HPDE6-E6E7 (cell line): ENCODE results near the gene SF3B5.
"Not testable (repeated sequence)": the region's sequence is repeated elsewhere in the genome, so short reads cannot be mapped to it uniquely, and the experiment has no call there.

Experiments
- DNase-seq: peaks from one replicate; pipeline ENCODE4 v3.0.0; 2011; ENCODE audit warnings: missing footprints; ENCODE audit errors: extremely low spot score

SF3B5 gene

DNA sequence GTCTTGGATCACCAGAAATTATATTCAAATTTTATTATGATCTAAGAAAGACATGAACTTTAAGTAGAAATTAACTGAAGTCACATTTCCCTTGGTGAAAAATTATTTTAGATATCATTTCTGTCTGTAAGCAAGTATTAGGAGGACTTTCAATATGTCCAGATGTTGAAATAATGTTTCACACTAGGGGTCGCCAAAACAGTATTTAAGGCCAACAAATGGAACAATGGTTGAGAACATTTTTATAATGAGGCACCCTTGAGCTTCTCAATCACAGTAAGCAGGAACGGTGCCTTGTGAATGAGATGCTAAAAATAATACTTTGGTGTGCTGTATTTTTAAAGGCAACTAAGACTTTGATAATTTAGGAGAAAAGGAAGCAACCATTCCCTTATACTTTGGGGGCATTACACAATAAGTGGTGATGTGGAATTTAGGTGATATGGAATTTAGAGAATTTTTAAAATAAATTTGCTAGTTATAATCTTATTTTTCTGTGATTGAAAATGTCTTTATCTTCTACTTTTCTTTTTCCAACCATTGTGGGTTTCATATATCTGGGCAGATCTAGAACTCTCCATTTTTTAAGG is 9.6 kb upstream of the SF3B5 start:
- peak; percentile 39 for DNase-seq

DNA sequence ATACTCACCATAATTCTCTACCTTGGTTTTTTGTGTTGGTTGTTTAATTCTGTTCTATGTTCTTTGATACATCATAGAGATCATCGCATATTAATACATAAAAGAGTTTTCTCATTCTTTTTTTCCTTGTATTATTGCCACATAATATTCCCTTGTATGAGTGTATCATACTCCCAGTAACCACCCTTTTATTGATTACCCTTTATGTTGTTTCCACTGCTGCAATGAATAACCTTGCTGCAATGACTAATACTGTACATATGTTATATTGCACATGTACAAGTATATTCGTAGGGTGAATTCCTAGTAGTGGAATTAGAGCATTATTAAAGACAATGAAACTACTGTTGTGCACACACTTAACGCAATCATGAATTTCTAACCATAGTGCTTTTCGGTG is 9.1 kb upstream of the SF3B5 start:
- DNase-seq: no peak

DNA sequence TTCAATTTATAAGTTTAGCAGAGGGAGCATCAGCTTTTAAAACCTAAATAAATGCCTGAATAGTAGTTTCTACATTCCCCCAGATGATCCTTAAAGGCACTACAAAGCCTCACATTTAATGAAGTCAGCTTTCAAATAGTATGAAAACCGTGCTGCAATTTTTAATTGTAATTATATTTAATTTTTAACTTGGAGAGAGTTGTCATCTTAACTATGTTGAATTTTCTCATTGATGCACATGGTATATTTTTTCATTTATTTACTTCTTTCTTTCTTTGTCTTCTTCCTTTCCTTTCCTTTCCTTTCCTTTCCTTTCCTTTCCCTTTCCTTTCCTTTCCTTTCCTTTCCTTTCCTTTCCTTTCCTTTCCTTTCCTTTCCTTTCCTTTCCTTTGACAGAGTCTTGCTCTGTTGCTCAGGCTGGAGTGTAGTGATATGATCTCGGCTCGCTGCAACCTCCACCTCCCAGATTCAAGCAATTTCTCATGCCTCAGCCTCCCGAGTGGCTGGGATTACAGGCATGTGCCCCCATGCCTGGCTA is 7.7 kb upstream of the SF3B5 start:
- DNase-seq: no peak

DNA sequence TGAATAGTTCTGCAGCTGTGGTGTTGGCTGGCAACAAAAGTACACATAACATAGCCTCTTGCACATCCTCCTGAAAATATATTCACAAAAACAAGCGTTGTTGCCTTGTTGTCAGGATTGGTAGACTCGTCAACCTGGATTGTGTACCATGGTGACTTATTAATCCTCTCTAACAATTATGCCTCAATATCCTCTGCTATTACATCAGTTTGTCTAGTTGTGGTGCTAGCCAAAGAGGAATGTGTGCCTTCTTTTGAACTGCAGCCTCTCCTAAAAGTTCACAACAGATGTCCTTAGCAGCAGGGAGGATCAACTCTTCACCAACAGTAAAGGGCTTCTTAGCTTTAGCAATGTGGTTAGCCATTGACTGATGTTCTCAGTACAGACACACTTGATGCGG is 3.6 kb upstream of the SF3B5 start:
- no peak for DNase-seq

DNA sequence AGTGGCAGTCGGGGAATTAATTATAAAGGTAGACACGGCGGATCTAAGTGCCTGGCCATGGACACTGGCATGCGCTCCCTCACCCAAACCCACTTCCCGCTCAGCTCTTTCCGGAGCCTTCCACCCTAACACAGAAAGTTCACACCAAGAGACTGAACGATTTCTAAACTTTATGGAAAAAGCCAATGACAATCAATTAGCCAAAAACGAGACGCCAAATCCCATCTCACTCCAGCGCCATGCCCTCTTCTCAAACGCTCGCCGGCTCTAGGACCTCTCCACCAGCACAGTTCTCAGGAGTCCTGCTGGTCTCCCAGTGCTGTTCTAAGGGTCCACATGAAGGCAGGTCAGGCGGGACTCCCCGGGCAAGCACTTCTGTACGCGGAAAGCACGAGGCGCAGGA is 641 bp downstream of the SF3B5 start:
- DNase-seq: peak; percentile 5

DNA sequence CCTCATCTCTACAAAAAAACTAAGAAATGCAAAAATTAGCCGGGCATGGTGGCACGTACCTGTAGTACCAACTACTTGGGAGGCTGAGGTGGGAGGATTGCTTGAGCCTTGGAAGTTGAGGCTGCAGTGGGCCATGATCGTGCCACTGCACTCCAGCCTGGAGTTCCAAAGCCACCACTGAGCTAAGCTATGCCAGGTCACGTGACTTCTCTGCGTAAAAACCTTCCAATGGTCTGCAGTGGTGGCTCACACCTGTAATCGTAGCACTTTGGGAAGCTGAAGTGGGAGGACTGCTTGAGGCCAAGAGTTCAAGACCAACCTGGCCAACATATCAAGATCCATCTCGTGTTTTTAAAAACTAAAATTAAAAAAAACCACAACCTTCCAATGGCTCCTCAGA is 1.7 kb downstream of the SF3B5 start:
- no peak for DNase-seq

DNA sequence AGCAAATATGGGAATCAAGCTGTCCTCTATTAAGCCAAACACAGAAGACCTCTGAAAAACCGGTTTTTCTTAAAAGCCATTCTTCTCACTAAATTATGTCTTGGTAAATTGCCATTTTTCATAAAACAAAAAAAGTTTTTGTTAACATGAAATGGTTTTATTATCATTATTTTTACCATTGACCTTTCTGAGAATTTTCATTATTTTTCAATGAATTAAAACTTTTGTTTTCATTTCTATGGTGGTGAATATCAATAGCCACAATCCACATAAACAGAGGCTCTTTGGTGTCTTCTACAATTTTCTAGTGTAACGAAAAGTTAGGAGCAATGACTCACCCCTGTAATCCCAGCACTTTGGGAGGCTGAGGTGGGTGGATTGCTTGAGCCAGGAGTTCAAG is 2.1 kb downstream of the SF3B5 start:
- no peak for DNase-seq

DNA sequence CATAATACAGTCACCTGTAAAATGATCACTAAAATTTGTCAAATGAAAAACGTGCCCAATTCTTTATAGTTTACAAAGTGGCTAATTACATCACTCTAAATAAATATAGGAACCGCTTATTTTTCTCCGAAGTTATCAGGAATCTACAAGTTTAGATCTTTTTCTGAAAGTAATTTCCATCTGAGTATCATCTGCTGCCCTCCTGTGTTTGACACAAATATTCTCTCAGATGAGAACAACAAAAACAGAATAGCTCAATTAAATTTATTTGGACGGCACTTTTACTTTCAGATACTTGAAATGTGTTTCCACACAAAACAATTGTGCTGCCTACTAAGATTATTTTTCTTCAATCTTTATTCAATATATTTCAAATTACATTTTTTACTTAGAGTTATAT is 5.0 kb downstream of the SF3B5 start:
- DNase-seq: no peak

DNA sequence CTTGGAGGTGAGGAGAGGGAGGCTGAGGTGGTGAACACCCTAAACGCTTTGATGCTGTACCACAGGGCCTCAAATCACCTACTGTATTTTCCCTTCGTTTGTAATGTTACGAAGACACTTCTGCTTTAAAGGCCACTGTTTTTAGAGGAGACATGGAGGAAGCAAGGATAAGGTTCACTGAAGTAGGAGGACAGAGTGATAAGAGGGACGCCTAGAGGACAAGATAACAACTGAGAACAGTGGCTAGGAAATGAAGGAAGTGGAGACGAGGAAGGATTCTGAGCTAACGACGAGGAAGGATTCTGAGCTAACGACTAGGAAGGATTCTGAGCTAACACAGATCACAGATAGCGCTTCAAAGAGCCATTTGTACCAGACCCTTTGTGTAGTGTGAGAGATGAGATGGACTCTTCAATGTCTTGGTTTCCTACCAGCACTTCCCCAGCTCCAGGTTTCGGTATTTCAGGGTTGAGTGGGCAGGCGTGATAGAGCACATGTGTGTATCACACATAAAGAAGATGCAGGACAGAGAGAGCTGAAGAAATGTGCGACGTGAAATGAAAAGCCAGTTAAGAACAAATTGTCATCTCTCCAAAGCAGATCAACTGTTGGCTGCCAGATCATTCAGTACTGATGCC is 7.5 kb downstream of the SF3B5 start:
- DNase-seq: no peak

DNA sequence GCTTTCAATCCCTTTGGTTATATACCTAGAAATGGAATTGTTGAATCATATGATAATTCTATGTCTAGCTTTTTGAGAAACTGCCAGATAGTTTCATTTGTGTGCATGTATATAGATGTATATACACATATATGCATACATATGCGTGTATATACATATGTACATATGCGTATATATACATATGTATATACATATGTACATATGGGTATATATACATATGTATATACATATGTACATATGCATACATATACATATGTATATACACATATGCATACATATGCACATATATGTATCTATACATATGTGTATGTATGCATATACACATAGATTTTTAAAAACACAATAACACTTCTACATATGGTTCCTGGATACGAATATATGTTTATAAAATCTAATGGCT is 8.4 kb downstream of the SF3B5 start:
- no peak for DNase-seq

DNA sequence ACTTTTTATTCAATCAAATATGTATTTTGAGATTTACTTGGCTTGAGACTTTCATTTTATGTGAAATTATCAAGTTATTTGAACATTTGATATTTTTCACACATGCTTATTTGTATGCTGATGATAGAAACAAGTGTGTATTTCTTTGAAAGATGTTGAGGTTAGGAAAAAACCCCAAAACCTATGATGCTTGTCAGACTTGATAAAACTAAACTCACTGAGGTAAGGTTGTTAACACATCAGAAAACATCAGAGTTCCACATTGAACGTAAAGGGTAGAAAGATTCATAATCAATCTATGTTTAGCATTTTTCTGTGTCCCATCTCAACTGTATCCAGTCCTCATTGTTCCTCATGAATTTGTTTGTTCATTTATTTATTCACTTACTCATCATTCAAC is 12.2 kb downstream of the SF3B5 start:
- no peak for DNase-seq

DNA sequence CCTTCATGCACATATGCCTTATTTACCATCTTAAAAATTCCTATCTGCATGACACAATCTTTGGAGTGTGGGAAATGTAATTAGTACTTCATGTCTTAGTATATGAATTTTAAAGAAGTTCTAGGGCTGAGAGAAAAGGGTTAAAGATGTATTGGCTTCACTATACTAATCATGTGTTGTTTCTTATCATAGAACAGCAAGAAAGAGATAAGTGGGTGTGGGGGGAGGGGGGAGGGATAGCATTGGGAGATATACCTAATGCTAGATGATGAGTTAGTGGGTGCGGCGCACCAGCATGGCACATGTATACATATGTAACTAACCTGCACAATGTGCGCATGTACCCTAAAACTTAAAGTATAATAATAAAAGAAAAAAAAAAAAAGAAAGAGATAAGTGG is 13.0 kb downstream of the SF3B5 start:
- DNase-seq: not testable (repeated sequence)

DNA sequence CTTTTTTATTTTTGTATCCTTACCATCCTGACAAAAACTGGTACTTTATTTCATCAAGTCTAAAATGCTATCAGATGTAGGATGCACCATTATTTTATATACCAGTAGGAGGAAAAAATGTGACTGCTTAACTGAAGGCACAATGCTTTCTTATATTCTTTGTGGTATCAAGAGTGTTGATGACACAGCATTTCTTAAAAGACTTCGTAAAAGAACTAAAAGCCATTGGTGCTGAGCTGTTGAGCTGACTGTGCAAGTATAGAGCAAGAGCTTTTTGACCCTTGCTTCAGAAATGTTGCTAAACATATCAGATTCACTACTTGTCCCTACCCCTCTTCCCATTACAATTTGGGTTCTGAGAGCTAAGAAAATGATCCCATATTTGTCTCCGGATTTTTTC is 17.5 kb downstream of the SF3B5 start:
- no peak for DNase-seq

DNA sequence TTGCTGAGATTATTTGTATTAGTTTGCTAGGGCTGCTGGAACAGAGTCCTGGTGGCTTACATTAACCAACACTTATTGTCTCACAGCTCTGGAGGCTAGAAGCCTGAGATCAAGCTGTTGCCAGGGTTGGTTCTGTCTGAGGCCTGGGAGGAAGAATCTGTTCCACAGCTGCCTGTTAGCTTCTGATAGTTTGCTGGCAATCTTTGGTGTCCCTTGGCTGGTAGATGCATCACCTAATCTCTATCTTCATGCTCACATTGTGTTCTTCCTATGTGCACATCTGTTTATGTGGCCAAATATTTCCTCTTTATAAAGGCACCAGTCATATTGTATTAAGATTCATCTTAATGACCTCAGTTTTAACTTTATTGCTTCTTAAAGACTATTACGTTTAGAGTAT is 19.5 kb downstream of the SF3B5 start:
- no peak for DNase-seq

DNA sequence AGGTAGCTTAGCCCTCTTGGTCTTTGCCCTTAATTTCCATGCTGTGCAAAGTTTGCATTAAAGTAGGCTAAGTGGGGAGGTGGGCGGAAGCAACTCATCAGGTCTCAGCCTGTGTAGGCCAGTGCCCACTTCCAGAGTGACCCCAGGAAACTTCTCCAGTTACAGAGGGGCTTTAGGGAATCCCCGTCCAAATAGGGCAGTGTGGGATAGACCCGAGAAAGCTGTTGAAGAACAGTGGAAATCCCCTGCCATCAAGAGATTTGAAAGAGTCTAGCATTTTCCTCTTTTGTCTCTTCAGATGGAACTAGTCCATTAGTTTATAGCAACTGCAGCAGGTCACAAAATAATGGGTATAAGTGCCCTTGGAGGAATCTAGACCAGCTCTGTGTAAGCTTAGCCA is 20.2 kb downstream of the SF3B5 start:
- DNase-seq: no peak

DNA sequence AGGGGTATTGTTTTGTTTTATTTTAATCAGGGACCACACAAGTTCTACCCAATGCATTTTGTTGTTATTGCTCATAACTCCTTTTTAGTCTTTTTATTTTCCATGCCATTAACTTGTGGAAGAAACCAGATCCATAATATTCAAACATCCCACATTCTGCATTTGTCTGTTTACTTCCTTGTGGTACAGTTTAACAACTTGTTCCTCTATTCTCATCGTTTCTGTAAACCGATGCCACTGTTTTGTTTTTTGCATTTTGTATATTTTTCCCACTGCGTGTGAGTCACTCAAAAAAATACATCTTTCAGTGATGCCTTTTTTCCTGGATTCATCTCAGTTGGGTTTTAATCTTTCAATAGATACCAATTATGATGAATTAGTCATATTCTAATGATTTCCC is 22.3 kb downstream of the SF3B5 start:
- no peak for DNase-seq

DNA sequence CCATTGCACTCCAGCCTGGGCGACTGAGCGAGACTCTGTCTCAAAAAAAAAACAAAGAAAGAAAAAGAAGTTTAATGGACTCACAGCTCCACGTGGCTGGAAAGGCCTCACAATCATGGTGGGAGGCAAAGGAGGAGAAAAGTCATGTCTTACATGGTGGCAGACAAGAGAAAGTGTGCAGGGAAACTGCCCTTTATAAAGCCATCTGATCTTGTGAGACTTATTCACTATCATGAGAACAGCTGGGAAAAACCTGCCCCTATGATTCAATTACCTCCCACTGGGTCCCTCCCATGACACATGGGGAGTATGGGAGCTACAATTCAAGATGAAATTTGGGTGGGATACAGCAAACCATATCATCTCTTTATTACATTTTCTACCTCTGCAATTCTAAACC is 25.9 kb downstream of the SF3B5 start:
- DNase-seq: no peak

DNA sequence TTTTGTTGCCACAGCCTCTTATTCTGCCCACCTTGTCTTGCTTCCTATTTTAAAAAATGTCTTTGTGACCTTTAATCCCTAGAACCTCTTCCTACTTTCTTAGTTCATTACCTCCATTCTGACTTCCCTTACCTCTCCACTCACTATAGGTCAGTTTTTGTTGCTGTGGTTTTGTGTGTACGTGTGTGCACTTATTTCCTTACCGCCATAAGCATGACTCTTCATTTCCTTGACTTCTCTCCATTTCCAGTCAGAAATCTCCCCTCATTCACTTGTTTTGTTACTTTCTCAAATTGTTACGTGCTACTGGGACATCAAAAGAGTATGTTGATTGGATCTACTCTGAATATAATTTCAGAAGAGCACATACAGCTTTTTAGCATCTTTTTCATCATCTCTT is 26.6 kb downstream of the SF3B5 start:
- no peak for DNase-seq

DNA sequence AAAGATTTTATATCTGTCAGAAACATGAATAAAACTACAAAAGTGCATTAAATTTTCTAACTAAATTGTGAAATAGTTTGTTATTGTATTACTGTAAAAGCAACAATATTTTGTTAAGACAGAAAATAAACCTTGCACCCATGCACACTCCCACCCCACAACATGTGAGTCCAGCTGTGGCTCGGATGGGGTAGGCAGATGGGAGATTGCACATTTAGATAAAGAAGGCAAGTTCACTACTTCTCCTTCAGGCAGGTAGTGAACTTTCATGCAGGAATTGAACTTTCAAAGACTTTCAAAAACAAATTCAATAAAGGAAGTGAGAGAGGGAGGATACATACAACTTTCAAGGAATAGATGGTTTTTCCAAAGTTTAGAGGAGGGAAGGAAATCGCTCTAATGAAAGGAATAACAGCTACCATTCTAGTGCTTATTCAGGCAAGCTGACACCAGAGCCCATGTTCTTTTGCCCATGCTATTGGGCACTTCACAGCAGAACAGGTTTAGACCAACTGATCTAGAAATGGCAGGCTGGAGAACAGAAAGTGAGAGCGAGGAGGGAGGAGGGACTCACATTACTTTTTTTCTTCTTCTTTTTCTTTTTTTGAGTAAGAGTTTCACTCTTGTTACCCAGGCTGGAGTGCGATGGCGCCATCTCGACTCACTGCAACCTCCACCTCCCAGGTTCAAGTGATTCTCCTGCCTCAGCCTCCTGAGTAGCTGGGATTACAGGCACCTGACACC is 28.5 kb downstream of the SF3B5 start:
- DNase-seq: no peak

DNA sequence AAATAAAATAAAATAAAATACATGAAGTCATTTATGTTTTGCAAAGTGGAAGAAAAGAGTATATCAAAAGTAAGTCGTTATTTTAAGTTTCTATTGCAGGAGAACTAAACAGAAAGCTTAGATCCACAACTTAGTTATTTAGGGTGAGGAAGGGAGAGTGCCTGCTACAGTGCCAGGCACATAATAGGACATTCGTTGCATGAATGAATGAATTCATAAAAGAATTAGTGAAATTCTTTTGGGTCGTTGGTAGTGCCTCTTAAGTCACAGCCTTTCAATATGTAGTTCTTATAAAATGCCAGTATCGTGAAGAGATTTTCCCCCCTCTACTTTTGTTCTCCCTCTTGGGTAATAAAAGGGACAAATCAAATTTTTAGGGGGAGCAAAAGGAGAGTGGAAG is 29.1 kb downstream of the SF3B5 start:
- no peak for DNase-seq

DNA sequence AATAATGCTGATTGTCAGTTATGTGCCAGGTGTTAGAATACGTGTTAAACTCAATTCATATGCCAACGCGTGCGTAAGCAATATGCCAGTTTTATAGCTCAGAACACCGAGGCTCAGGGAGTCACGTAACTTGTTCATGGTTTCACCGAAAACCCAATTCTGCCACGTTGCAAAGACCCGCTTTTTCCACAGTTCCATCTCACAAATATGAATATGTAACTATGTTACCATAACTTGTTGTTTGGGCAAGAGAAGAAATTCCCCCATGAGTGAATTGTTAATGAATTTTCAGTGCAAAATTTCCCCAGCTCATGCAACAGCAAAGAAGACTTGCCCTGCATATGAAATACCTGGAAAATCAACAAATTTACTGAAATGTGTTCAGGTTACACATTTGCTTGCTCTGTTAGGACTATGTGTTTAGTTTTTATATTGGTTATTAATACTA is 30.1 kb downstream of the SF3B5 start:
- no peak for DNase-seq

DNA sequence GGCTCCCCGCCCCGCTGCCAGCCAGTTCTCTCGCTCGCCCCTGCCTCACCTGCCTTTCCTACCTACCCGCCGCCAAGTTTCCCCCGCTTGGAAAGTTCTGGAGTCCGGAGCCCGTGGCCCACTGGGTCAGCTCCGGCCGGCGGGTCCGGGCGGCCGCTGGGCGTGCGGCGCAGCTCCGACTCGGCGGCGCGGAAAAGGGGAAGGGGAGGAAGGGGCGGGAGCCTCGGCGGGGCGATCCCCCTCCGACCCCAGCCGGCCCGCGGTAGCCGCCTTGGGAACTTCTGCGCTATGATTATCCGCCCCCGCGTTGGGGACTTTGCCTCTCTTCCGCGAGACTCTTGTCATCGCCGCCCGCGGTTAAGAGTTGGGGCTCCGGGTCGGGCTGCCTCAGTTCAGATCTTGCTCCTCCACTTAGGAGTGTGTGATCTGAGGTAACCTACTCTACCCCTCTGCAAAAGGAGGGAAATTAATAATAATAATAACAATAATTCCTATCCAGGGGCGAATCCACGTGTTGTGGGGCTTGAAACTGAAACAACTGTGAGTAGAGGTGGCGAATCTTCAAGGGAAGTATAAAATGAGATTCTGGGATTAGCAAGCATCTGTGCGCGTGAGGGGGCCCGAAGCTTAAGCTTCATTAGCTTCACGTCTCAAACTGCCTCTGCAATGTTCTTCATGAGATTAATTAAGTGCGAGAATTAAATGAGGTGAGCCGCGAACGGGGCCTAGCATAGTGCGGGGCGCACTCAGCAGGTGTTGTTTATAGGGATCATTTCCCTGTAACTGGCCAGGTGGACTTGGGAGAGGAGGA is 30.8 kb downstream of the SF3B5 start:
- no peak for DNase-seq
